Kasumi-1 (cell line): ENCODE data around the gene BCL2L2.

Experiments used
- DNase-seq, 2 experiments: peaks; one replicate each; lab custom pipeline; 2025; lab: John Stamatoyannopoulos, UW

Gene BCL2L2

GRCh38 chr14:23299986-23300686 lies 6.5 kb upstream of the BCL2L2 start:
- no peak for DNase-seq

- DNase-seq: no peak
Observed at GRCh38 chr14:23300687-23301223, 5.9 kb upstream of the BCL2L2 start.

- DNase-seq: peak; percentile 94 to 96
Observed at GRCh38 chr14:23301288-23301968, 5.2 kb upstream of the BCL2L2 start.

- DNase-seq: no peak
Observed at GRCh38 chr14:23301969-23302289, 4.7 kb upstream of the BCL2L2 start.

- peak; percentile 58 to 63 for DNase-seq
Observed at GRCh38 chr14:23302290-23303225, 4.1 kb upstream of the BCL2L2 start, which contains the start of gene PPP1R3E. PPP1R3E (minus strand) TSS chr14:23302859; CDS start chr14:23302576, 283 bp downstream.

GRCh38 chr14:23307146-23307530 lies 505 bp downstream of the BCL2L2 start:
- no peak for DNase-seq

GRCh38 chr14:23307687-23308644 lies 1.3 kb downstream of the BCL2L2 start:
- no peak for DNase-seq

- no peak for DNase-seq
Observed at GRCh38 chr14:23308721-23309445, 2.2 kb downstream of the BCL2L2 start.

GRCh38 chr14:23310546-23310945 lies 3.9 kb downstream of the BCL2L2 start:
- no peak for DNase-seq

- DNase-seq: no peak
Observed at GRCh38 chr14:23316300-23316699, 9.7 kb downstream of the BCL2L2 start.

- DNase-seq: no peak
Observed at GRCh38 chr14:23319746-23320583, 13.3 kb downstream of the BCL2L2 start.

GRCh38 chr14:23320584-23321571 lies 14.2 kb downstream of the BCL2L2 start, which contains the start of gene PABPN1:
PABPN1 (plus strand) TSS chr14:23321457; CDS start chr14:23321470, 13 bp downstream.
- peak; percentile 99 to 100 for DNase-seq

- peak; percentile 32 to 40 for DNase-seq
Observed at GRCh38 chr14:23321572-23322547, 15.2 kb downstream of the BCL2L2 start.

GRCh38 chr14:23322568-23323517 lies 16.2 kb downstream of the BCL2L2 start:
- DNase-seq: no peak

- no peak for DNase-seq
Observed at GRCh38 chr14:23323838-23324454, 17.3 kb downstream of the BCL2L2 start.
